NOMO-1 (cell line): ENCODE data around the gene KLF1.
A peak's percentile ranks its signal among the peaks of the same experiment; 100 is the strongest.
"Not testable (repeated sequence)": the region's sequence is repeated elsewhere in the genome, so short reads cannot be mapped to it uniquely, and the experiment has no call there.

Experiments
- DNase-seq, 2 experiments: peaks; one replicate each; lab custom pipeline; 2025; ENCODE audit not compliant: unreplicated experiment in 2 of 2; lab: John Stamatoyannopoulos, UW

KLF1 gene

GRCh38 chr19:12891553-12892021 lies 4.6 kb upstream of the KLF1 start:
- no peak for DNase-seq

- DNase-seq, result peak; percentile 100
These were observed 4.0 kb upstream of the KLF1 start, which contains the start of gene GCDH for GRCh38 chr19:12890787-12891552. TSS of gene GCDH (plus strand) at chr19:12891160. CDS start at chr19:12891305, 145 bp downstream.

GRCh38 chr19:12890299-12890786 lies 3.3 kb upstream of the KLF1 start:
- DNase-seq, result not testable (repeated sequence)

- no peak for DNase-seq
These were observed 1.1 kb upstream of the KLF1 start for GRCh38 chr19:12888006-12888603.

- no peak for DNase-seq
These were observed 391 bp downstream of the KLF1 start for GRCh38 chr19:12886651-12886968.

- no peak for DNase-seq
These were observed 1.0 kb downstream of the KLF1 start for GRCh38 chr19:12885749-12886650.

GRCh38 chr19:12884926-12885748 lies 1.9 kb downstream of the KLF1 start:
- DNase-seq, result peak; percentile 51 to 61

- no peak for DNase-seq
These were observed 2.4 kb downstream of the KLF1 start for GRCh38 chr19:12884627-12884925.

GRCh38 chr19:12884202-12884601 lies 2.8 kb downstream of the KLF1 start:
- DNase-seq, result no peak

GRCh38 chr19:12882589-12882988 lies 4.4 kb downstream of the KLF1 start:
- no peak for DNase-seq

GRCh38 chr19:12881172-12881808 lies 5.7 kb downstream of the KLF1 start, which contains the start of gene DNASE2:
TSS of gene DNASE2 (minus strand) at chr19:12881449. CDS start at chr19:12881375, 74 bp downstream.
- peak; percentile 94 to 96 for DNase-seq

- no peak for DNase-seq
These were observed 6.3 kb downstream of the KLF1 start for GRCh38 chr19:12880551-12881171.

GRCh38 chr19:12875086-12875485 lies 11.9 kb downstream of the KLF1 start:
- no peak for DNase-seq

GRCh38 chr19:12873891-12874745 lies 12.9 kb downstream of the KLF1 start:
- no peak for DNase-seq

- no peak for DNase-seq
These were observed 13.8 kb downstream of the KLF1 start for GRCh38 chr19:12872941-12873890.

GRCh38 chr19:12872255-12872654 lies 14.7 kb downstream of the KLF1 start:
- no peak for DNase-seq

GRCh38 chr19:12871681-12872080 lies 15.3 kb downstream of the KLF1 start:
- no peak for DNase-seq
